HCT116 (cell line): ENCODE measurements around the gene CAV1.

Source experiments
- ELF1 ChIP-seq: IDR thresholded peaks from 2 replicates; pipeline ENCODE4 v1.6.1; 2012; ENCODE audit warnings: low read depth, borderline replicate concordance
- EZH2phosphoT487 ChIP-seq: fragments of 200-600 bp; IDR thresholded peaks from 2 replicates; pipeline ENCODE4 v1.6.1; 2018; ENCODE audit warnings: antibody characterized with exemption, borderline replicate concordance
- POLR2AphosphoS5 ChIP-seq: IDR thresholded peaks from 2 replicates; pipeline ENCODE4 v1.6.1; 2011; ENCODE audit warnings: mild to moderate bottlenecking, low read depth, low read length, moderate library complexity
- RAD21 ChIP-seq: IDR thresholded peaks from 2 replicates; pipeline ENCODE4 v1.6.1; 2012; ENCODE audit warnings: low read depth, mild to moderate bottlenecking

- TF ChIP-seq EZH2phosphoT487 (no peak), ELF1 (no peak), POLR2AphosphoS5 (no peak), RAD21 (no peak)
These were observed 20.7 kb downstream of the CAV1 start for GRCh38 chr7:116545411-116545993.
